D721Med (cell line): ENCODE data around the gene KCNIP1.

Experiments used
- DNase-seq: peaks from one replicate; pipeline ENCODE4 v3.0.0; 2011; ENCODE audit warnings: low spot score; ENCODE audit not compliant: insufficient read length
- FAIRE-seq: peaks from 2 replicates; lab custom pipeline; 2011; peaks lifted over from hg19 to GRCh38; lab: Jason Lieb, UNC
- TF ChIP-seq, protein P1 (sequence below): IDR thresholded peaks from 2 replicates; pipeline ENCODE4 v1.5.1; 2012; ENCODE audit warnings: mild to moderate bottlenecking, control low read depth; ENCODE audit not compliant: insufficient read depth; ENCODE audit errors: missing control alignments

Gene KCNIP1

GRCh38 chr5:170582644-170583330, 79.0 kb downstream of the KCNIP1 start:
- FAIRE-seq: no peak
- TF ChIP-seq, protein P1, sequence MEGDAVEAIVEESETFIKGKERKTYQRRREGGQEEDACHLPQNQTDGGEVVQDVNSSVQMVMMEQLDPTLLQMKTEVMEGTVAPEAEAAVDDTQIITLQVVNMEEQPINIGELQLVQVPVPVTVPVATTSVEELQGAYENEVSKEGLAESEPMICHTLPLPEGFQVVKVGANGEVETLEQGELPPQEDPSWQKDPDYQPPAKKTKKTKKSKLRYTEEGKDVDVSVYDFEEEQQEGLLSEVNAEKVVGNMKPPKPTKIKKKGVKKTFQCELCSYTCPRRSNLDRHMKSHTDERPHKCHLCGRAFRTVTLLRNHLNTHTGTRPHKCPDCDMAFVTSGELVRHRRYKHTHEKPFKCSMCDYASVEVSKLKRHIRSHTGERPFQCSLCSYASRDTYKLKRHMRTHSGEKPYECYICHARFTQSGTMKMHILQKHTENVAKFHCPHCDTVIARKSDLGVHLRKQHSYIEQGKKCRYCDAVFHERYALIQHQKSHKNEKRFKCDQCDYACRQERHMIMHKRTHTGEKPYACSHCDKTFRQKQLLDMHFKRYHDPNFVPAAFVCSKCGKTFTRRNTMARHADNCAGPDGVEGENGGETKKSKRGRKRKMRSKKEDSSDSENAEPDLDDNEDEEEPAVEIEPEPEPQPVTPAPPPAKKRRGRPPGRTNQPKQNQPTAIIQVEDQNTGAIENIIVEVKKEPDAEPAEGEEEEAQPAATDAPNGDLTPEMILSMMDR: no peak
- no peak for DNase-seq

DNA sequence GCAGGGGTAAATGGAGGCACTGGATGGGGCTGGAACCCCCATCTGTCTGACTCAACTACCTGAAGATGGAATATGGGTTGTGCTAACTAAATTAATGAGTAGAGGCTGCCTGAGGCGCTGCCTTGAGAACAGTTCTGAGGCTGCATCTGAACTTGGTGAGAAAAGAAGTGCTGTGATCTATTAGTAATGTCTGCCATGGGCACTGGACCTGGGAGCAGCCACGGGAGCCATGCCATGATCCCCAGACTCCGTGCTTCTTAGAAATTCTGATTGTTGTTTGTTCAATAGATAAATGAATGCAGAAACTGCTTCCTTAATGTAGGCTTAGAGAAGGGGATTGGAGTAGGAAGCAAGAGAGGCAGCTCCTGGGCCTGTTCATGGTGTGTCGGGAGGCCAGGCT, 80.2 kb downstream of the KCNIP1 start:
- FAIRE-seq (no peak), DNase-seq (no peak)
- TF ChIP-seq, protein P1: no peak

GRCh38 chr5:170584450-170585058, 80.7 kb downstream of the KCNIP1 start:
- DNase-seq: no peak
- TF ChIP-seq, protein P1: no peak

DNA sequence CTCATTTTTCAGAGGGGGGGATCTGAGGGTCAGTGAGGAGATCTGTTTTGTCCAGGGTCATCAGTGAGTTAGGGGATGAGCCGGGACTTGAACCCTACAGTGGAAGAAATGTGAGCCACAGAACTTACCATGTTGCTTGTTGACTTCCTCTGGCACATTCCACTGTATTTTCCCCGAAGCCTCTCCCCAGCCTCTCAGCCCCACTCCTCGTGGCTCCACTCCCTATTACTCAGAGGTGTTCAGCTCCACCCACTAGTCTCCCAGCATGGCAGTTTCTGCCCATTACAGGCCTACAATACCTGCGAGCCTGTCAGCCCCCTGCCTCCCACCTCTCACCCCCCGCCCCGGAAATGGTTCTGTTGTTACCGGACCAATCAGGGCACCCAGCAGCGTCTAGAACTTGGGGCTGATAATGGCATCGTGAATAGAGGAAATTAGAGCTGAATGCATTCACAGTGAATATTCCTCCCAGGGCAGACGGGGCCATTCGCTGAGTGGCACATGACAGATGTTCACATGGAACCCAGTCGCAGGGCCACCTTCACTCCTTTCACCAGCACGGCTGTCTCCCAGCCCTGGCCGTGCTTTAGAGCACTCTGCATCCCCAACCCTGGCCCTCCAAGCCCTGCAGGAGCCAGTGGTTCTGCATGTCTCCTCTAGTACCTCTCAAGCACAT, 81.6 kb downstream of the KCNIP1 start:
- DNase-seq (no peak), FAIRE-seq (no peak)
- TF ChIP-seq, protein P1: no peak

More at GRCh38 chr5:170584450-170585058, 80.7 kb downstream of the KCNIP1 start:
- FAIRE-seq: no peak

GRCh38 chr5:170587808-170588207, 84.0 kb downstream of the KCNIP1 start:
- TF ChIP-seq, protein P1: no peak
- FAIRE-seq: no peak
- DNase-seq: no peak

DNA sequence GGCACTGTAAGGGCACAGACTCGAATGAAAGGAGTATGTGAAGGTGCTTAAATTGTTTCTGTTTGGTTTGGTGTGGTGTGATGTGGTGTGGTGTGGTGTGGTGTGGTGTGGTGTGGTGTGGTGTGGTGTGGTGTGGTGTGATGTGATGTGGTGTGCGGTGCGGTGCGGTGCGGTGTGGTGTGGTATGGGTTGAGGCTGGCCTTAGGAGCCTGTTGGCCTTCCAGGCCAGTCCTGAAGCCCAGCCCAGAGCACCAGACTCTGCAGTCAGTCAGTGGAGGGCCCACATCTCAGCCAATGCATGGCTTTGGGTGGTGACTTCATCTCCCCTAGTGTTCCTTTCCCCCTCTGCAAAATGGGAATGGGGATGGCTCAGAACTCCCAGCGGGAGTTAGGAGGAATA, 85.8 kb downstream of the KCNIP1 start:
- FAIRE-seq (no peak), DNase-seq (no peak)
- TF ChIP-seq, protein P1: no peak
